SK-N-MC (cell line): ENCODE data around the gene OR1F1.
"Not testable (repeated sequence)": the region's sequence is repeated elsewhere in the genome, so short reads cannot be mapped to it uniquely, and the experiment has no call there.

Experiments
- DNase-seq: peaks from one replicate; pipeline ENCODE4 v3.0.0-alpha.2; 2011; ENCODE audit warnings: low read depth, low spot score
- H3K27ac ChIP-seq: fragments of 200-600 bp; sonication (generic); 2 replicates; pipeline ENCODE4 v1.5.1; 2016; ENCODE audit warnings: mixed run types
- H3K36me3 ChIP-seq: fragments of 200-600 bp; sonication (generic); 2 replicates; pipeline ENCODE4 v1.6.1; 2017; ENCODE audit warnings: antibody characterized with exemption, low read length, mixed read lengths; ENCODE audit not compliant: insufficient read depth
- H3K4me3 ChIP-seq: fragments of 200-600 bp; sonication (generic); 2 replicates; pipeline ENCODE4 v1.5.1; 2016
- H3K9ac ChIP-seq: fragments of 200-600 bp; sonication (generic); 2 replicates; pipeline ENCODE4 v1.8.0; 2017; ENCODE audit warnings: mixed run types, mixed read lengths; ENCODE audit not compliant: insufficient read length
- H3K9me3 ChIP-seq: fragments of 200-600 bp; sonication (generic); 2 replicates; pipeline ENCODE4 v1.6.1; 2017; ENCODE audit warnings: low read depth, mild to moderate bottlenecking, antibody characterized with exemption, low read length, moderate library complexity, mixed read lengths
- EZH2 ChIP-seq: fragments of 200-600 bp; sonication (generic); IDR thresholded peaks from one replicate; pipeline ENCODE4 v1.6.1; 2017; ENCODE audit warnings: antibody characterized with exemption
- FOXP2 ChIP-seq: optimal IDR thresholded peaks from 2 replicates; pipeline ENCODE3; 2011; ENCODE audit warnings: mild to moderate bottlenecking, moderate library complexity; ENCODE audit not compliant: insufficient read depth; ENCODE audit errors: extremely low read length, control extremely low read depth
- POLR2AphosphoS5 ChIP-seq: IDR thresholded peaks from 2 replicates; pipeline ENCODE4 v1.6.1; 2012; ENCODE audit warnings: mild to moderate bottlenecking, low read depth, low read length, borderline replicate concordance

The OR1F1 gene

DNA sequence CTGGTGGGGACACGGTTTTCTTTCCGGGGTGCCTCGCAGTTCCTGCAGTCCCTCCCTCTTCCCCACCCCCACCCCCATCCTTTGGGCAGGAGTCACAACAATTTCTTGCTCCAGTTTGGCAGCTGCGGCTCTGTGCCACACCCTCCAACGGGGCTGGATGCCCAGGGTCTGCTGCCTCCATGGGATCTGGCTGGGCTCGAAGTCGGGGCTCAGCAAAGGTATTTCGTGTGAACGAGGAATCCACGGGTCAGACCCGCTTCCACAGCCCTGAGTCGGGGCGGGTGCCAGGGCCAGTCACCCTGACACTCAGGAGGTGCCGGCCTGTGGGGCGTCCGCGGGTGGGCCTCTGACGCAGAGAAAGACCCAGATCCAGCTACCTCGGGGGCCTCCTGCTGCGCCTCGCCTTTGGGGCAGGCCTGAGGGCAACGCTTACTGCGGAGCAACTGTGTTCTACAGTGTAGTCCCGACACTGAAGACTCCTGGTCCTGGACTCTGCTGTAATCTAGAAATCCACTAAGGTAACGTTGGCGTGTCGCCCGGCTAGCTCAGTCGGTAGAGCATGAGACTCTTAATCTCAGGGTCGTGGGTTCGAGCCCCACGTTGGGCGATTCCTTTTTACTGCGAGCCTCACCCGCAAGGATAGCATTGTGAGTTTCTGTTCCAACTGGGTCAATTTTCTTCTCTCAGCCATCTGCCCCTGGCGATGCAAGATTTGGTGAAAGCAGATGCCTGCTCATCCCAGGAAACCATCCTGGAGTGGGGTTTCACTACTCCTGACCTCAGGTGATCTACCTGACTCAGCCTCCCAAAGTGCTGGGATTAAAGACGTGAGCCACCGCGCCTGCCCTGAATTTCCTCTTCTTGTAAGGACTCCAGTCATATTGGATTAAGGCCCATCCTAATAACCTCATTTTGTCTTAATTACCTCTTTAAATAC lies 12.6 kb upstream of the OR1F1 start:
- Histone ChIP-seq H3K36me3 (no peaks in the 10 kb centered on the region), H3K4me3 (peak overlapping the region; percentile 73), H3K9ac (peak overlapping the region; percentile 17), H3K9me3 (no peaks in the 10 kb centered on the region), H3K27ac (no peak overlapping the region)
- no peak for DNase-seq
- no peak for TF ChIP-seq EZH2
- TF ChIP-seq POLR2AphosphoS5, result no peak
- no peak for TF ChIP-seq FOXP2

DNA sequence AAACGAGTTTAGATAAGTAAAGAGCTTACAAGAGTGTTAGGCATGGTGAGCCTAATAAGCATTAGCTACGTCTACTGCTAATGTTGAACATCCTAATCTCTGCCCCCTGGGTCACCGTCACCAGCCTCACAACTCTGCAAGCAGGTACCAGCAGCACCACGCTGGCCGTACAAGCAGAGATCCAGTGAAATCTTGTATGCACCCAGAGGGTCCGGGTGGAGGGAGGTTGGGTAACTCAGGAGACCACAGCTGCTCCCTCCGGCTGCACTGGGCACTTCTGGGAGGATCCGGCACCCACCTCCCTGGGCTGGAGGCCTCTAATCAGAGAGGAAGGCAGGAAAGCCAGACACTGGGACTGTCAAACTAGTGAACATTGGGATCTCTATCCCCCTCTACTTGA lies 8.4 kb upstream of the OR1F1 start:
- no peak overlapping the region for H3K27ac ChIP-seq
- H3K9ac ChIP-seq, result no peak overlapping the region
- no peaks in the 10 kb centered on the region for H3K9me3 ChIP-seq
- H3K4me3 ChIP-seq, result no peak overlapping the region
- H3K36me3 ChIP-seq, result no peaks in the 10 kb centered on the region
- TF ChIP-seq POLR2AphosphoS5 (no peak), EZH2 (no peak), FOXP2 (no peak)
- no peak for DNase-seq

DNA sequence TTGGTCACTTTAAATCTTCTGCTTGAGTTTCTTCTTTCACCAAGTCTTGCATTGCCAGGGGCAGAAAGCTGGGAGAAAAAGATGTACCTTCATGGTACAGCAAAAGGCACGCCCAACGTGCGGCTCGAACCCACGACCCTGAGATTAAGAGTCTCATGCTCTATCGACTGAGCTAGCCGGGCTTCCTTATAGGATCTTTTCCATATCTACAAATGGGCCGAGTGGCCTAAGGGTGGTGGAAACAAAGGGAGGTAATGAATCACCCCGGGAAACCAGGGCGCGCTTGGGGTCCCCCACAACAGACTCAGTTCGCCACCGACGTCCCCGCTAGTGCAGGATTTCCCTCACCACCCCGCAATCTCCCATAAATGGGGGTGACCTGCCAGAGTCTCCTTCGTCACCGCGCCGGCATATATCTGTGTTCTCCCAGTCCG lies 7.5 kb upstream of the OR1F1 start:
- H3K9ac ChIP-seq, result no peak overlapping the region
- TF ChIP-seq POLR2AphosphoS5 (no peak), FOXP2 (no peak), EZH2 (no peak)
- H3K36me3 ChIP-seq, result no peaks in the 10 kb centered on the region
- no peak overlapping the region for H3K4me3 ChIP-seq
- no peak for DNase-seq
- H3K27ac ChIP-seq, result no peak overlapping the region
- H3K9me3 ChIP-seq, result no peaks in the 10 kb centered on the region

DNA sequence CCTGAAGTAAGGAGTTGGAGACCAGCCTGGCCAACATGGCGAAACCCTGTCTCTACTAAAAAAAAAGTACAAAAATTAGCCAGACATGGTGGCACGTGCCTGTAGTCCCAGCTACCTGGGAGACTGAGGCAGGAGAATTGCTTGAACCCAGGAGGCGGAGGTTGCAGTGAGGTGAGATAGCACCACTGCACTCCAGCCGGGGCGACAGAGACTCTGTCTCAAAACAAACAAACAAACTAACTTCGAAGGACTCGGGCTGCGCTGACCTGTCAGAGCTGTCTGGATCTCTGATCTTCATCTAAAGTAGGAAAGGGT lies 5.8 kb upstream of the OR1F1 start:
- H3K4me3 ChIP-seq, H3K9ac ChIP-seq, H3K27ac ChIP-seq, DNase-seq, H3K9me3 ChIP-seq, H3K36me3 ChIP-seq: not testable (repeated sequence)

DNA sequence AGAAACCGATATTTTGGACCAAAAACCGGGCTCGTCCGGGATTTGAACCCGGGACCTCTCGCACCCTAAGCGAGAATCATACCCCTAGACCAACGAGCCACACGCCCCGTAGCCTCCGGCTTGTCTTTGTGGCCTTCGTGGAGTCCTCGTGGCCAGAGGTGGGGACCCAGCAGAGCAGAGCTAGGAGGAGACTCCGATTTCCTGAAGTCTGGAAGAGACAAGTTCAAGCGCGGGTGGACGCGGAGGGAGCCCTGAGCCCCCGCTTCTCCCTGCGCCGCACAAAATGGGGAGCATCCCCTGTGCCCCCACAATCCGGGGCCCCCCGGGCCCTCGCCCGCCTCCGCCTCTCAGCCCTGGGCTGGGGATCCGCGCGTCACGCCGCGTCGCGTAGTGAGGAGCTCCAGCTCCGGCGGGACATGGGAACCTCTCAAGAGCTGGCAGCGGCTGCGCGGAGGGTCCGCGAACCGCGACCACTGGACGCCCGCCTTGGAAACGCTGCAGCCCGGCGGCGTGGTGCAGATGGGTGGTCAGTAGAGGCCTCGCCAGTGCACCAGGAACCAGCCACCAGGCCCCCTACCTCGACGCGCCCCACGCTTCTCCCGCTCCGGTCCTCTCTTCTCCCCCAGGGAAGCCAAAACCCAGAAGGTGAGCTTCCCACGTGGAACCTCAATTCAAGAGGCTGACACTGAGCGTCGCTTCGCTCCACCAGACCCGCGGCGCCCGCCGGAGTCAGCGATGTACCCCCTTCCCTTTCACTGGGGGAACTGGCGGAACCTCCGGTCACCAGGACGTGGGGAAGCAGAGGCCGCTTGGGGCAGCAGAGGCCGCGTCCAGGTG lies 5.2 kb upstream of the OR1F1 start:
- TF ChIP-seq FOXP2, result no peak
- no peak for TF ChIP-seq EZH2
- no peak for TF ChIP-seq POLR2AphosphoS5
- no peak overlapping the region for H3K4me3 ChIP-seq
- H3K27ac ChIP-seq, result no peak overlapping the region
- no peaks in the 10 kb centered on the region for H3K36me3 ChIP-seq
- no peak overlapping the region for H3K9ac ChIP-seq
- no peak for DNase-seq
- H3K9me3 ChIP-seq, result no peaks in the 10 kb centered on the region

DNA sequence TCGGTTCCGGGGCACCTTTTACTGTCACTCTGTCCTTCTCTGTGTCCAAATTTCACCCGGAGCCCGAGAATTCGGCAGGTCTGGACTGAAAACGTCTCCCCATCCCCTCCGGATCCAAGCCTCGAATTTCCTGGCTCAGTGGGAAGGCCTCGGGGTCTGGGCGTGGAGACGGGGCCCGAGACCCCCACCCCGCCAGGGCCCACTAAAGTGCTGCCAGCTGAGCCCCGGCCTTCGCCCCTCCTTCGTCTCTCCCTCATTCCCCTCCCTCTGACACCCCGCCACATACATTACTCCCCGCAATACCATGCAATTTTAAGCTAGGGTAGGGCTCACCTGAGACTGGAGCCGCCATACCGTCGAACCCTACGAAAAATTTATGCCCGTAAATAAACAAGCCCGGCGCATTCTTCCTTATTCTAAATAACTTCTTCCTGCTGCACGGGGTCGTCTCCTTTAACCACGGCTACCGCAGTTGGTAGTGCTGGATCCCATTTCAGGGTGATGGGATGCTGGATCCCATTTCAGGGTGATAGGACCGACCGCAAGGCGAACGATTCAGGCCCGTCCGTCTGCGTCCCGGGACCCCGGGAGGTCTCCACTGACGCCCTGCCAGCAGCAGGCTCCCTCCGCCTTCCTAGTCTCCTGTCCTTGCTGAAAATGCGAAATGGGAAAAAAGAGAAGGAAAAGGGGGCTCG lies 4.4 kb upstream of the OR1F1 start:
- no peak for TF ChIP-seq FOXP2
- H3K36me3 ChIP-seq, result no peaks in the 10 kb centered on the region
- no peak overlapping the region for H3K4me3 ChIP-seq
- no peak overlapping the region for H3K27ac ChIP-seq
- no peak for DNase-seq
- no peaks in the 10 kb centered on the region for H3K9me3 ChIP-seq
- H3K9ac ChIP-seq, result no peak overlapping the region

DNA sequence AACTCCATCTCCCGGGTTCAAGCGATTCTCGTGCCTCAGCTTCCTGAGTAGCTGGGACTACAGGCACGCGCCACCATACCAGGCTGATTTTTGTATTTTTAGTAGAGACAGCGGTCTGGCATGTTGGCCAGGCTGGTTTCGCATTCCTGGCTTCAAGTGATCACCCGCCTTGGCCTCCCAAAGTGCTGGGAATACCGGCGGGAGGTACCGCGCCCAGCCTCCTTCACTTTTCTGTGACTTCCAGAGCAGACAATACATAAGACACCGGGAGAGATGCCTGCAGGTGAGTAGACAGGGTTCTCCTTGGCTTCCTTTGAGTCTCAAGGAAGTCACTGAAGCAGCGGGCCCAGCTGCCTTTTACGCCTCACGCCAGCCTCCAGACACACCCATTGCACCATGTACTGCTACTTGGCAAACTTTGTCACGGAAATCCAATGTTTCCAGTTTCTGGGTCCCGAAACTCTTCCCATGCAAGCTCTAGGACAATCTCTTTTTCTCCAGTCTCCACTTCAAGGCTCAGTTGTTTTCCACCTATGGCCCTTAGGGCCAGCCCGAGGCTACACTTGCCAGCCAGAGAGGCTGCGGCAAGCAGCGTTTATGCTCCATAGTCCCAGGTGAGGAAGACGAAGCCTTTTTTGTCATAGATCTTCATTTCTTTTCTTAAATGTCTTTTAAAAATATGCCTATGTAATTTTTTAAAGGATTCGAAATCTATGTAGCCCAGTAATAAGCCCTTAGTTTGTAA lies 886 bp upstream of the OR1F1 start:
- Histone ChIP-seq H3K27ac (0 out of 2 replicates have a peak overlapping the region, but pooled peaks have one; percentile 2), H3K4me3 (peak overlapping the region; percentile 98), H3K9me3 (no peaks in the 10 kb centered on the region)

DNA sequence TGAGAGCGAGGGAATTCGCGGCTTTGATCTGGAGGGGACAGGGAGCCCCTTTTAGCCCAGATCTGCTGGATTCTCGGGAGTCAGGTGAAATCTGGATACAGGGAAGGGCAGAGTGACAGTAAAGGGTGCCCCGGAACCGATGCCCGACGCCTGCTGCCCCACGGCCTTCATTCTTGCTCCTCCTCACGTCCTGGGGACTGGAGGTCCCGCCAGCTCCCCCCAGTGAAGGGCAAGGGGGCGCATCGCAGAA lies 596 bp downstream of the OR1F1 start:
- Histone ChIP-seq H3K9me3 (no peaks in the 10 kb centered on the region), H3K27ac (peak overlapping the region; percentile 38; the same call in 1 of the 2 replicates), H3K4me3 (peak overlapping the region; percentile 98), H3K36me3 (no peaks in the 10 kb centered on the region), H3K9ac (peak overlapping the region; percentile 81)
- no peak for TF ChIP-seq FOXP2
- DNase-seq, result no peak

More for the DNA sequence above, 886 bp upstream of the OR1F1 start:
- no peak for DNase-seq
- no peak for TF ChIP-seq FOXP2
- TF ChIP-seq POLR2AphosphoS5, result no peak
- TF ChIP-seq EZH2, result no peak
- no peak overlapping the region for H3K9ac ChIP-seq
- no peaks in the 10 kb centered on the region for H3K36me3 ChIP-seq
